T47D (cell line): ENCODE results near the gene TRAPPC5.
A peak's percentile ranks its signal among the peaks of the same experiment; 100 is the strongest.

ENCODE experiments used
- DNase-seq, 2 experiments: peaks; one replicate each; pipeline versions ENCODE4 v3.0.0 to v3.0.0-alpha.2; 2011 to 2012; ENCODE audit warnings: low read depth in 1 of 2, low spot score in 1 of 2
- JUND ChIP-seq: IDR thresholded peaks from 2 replicates; pipeline ENCODE4 v1.6.1; 2012; ENCODE audit warnings: low read depth
- in situ Hi-C: cut with HindIII; loops from 2 replicates; pipeline ENCODE4 v1.10.0; 2016; ENCODE audit warnings: low sequenced_read_pairs, low pct_unique_long_range_greater_than_20kb

Gene TRAPPC5

GRCh38 chr19:7672522-7672921, 8.1 kb upstream of the TRAPPC5 start:
- no peak for TF ChIP-seq JUND
- in situ Hi-C loops: no loop called here
- no peak for DNase-seq

DNA sequence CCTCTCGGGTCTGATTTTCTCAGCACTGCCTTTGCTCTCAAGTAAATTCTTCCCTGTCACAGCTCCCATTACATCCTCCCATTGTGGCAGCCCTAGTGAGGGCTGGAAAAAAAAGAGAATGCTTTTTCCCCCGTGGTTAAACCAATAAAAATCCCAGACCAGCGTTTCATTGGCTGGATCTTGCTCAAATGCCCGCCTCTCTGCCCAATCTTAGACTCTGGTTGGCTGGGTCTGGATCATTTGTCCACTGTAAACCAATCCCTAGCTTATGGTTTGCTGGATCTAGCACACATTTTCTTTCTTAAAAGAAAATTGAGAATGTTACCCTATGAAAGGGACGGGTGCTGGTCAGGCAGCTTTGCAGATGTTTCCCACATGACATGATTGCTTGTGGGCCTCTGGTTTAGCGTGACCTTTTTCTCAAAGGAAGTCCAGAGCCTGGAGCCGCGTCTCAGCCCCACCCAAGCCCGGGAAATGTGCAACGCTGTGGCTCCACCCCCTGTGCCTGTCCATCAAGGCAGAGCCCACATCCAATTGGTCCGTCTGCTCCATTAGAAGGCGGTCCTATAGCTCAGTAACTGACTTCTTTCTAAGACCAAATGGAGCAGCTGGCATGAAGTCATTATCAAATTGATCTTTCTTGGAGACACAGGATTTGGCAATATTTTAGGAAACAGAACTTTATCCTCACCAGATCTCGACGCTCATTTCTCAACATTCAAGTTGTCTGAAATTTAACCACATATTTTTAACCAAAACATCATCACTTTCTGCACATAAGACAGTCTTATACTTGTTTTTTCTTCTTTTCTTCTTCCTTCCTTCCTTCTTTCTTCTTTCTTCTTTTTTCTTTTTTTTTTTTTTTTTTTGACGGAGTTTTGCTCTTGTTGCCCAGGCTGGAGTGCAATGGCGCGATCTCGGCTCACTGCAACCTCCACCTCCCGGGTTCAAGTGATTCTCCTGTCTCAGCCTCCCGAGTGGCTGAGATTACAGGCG, 6.3 kb upstream of the TRAPPC5 start:
- DNase-seq: peak in 1 of 2 experiments; percentile 82
- no peak for TF ChIP-seq JUND
- in situ Hi-C loops: no loop called here

DNA sequence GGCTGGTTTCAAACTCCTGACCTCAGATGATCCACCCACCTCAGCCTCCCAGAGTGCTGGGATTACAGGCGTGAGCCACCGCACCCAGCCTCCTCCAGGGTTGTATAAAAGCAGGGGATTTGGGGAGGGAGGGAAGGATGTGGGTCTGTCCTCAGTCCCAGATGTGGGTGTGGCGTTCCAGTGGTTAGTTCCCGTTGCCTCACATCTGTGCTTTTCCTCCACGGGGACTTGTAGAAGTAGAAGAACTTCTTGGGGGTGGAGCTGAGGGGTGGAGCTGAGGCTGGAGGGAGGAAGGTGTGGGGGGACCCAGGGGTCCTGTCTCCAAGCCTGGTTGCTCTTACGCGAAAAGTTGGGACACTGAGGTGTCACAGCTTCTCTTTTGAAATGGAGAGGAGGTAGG, 4.3 kb upstream of the TRAPPC5 start:
- TF ChIP-seq JUND: no peak
- DNase-seq: no peak
- in situ Hi-C loops: no loop called here

GRCh38 chr19:7676854-7677253, 3.8 kb upstream of the TRAPPC5 start, which contains the start of gene MCEMP1:
MCEMP1 (plus strand) TSS chr19:7677090; CDS start chr19:7677121, 31 bp downstream.
- TF ChIP-seq JUND: no peak
- DNase-seq: no peak
- in situ Hi-C loops: no loop called here

DNA sequence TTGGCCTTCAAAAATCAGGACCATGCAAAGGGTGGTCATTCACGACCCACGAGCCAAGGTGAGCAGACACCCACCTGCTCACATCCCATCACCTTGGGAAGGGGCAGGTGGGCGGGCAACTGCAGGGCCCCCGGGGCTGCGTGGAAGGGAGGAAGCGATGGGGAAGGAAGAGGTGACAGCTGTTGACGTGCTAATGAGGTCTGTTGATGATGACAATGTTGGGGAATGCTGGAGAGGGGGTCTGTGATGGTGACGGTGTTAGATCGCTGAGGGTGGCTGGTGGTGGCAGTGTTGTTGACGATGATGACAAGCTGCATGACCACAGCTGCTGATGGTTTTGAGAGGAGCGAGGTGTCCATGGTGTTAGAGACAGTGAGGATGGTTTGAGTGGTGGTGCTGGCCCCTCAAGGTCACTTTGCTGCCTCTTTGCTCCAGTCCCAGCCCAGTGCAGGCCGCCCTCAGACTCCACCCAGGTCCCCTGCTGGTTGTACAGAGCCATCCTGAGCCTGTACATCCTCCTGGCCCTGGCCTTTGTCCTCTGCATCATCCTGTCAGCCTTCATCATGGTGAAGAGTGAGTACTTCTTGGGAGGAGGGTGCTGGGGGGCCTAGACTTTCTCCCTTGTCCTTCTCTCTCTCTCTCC, 2.8 kb upstream of the TRAPPC5 start:
- DNase-seq: no peak
- no peak for TF ChIP-seq JUND
- in situ Hi-C loops: no loop called here

DNA sequence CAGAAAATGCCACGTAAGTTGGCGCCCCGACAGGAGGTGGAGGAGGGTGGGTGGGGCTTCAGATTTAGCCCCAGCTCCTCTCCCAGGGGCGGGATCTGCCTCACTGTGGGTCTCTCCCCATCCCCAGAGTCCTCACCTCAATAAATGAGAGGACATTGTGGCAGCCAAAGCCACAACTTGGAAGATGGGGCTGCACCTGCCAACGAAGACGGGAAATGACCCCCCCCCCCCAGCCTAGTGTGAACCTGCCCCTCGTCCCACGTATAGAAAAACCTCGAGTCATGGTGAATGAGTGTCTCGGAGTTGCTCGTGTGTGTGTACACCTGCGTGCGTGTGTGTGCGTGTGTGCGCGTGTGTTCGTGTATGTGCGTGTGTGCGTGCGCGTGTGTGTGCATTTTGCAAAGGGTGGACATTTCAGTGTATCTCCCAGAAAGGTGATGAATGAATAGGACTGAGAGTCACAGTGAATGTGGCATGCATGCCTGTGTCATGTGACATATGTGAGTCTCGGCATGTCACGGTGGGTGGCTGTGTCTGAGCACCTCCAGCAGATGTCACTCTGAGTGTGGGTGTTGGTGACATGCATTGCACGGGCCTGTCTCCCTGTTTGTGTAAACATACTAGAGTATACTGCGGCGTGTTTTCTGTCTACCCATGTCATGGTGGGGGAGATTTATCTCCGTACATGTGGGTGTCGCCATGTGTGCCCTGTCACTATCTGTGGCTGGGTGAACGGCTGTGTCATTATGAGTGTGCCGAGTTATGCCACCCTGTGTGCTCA, 1.5 kb upstream of the TRAPPC5 start:
- peak; percentile 51 to 72 for DNase-seq
- no peak for TF ChIP-seq JUND
- in situ Hi-C loops: no loop called here

GRCh38 chr19:7679771-7680605, 645 bp upstream of the TRAPPC5 start:
- TF ChIP-seq JUND: no peak
- DNase-seq: no peak
- in situ Hi-C loops: no loop called here

- in situ Hi-C loops: no loop called here
- TF ChIP-seq JUND: no peak
- DNase-seq: peak; percentile 78 to 81
Measured at GRCh38 chr19:7681340-7682174, 924 bp downstream of the TRAPPC5 start.

GRCh38 chr19:7682175-7682855, 1.7 kb downstream of the TRAPPC5 start:
- in situ Hi-C loops: no loop called here
- TF ChIP-seq JUND: no peak

GRCh38 chr19:7685546-7686445, 5.2 kb downstream of the TRAPPC5 start:
- peak in 1 of 2 experiments; percentile 18 for DNase-seq
- no peak for TF ChIP-seq JUND
- in situ Hi-C loops: no loop called here

More at GRCh38 chr19:7682175-7682855, 1.7 kb downstream of the TRAPPC5 start:
- no peak for DNase-seq
